Measurements from ENCODE around the gene THBS2. TPM values are rescaled to one million over a fixed set of nuclear protein-coding genes. Genes with fewer than 3 reads are reported as not detected.
"Not testable (repeated sequence)": the region's sequence is repeated elsewhere in the genome, so short reads cannot be mapped to it uniquely, and the experiment has no call there.

Gene THBS2
- 100 to 1,000 TPM; 673 to 817 TPM for total RNA-seq

- no peaks in the 10 kb centered on the region for H3K27me3 ChIP-seq (replicated peaks; ENCODE audit: insufficient read depth)
- peak within 1 kb of the TSS; percentile 70 for H3K4me3 ChIP-seq
- peak within 1 kb of the TSS; percentile 74 to 80 for H3K27ac ChIP-seq
- peaks cover 6% of the 10 kb centered on the region for H3K36me3 ChIP-seq
- DNase-seq (ENCODE audit: low spot score) (peak; percentile 47), ATAC-seq (ENCODE audit: insufficient number of reproducible peaks, low FRiP score, low read depth) (peak; percentile 63)
- no peak for TF ChIP-seq CTCF (IDR thresholded peaks at IDR 0.05)
- H3K9me3 ChIP-seq, result no peaks in the 10 kb centered on the region
- peaks cover 4 to 29% of the 10 kb centered on the region in 2 donors for H3K4me1 ChIP-seq (ENCODE audit: control insufficient read depth in 1 of 2, low read depth in 2 of 2)
Measured at GRCh38 chr6:169253337-169254238, at the start of gene THBS2. TSS of gene THBS2 (minus strand) at chr6:169253846. CDS start at chr6:169250784, 3,062 bp downstream.

- no peak for ATAC-seq (ENCODE audit: insufficient number of reproducible peaks, low FRiP score, low read depth)
- H3K4me3 ChIP-seq, result no peak overlapping the region
- no peak overlapping the region for H3K27ac ChIP-seq
- no peak for DNase-seq (ENCODE audit: low spot score)
- H3K4me1 ChIP-seq (ENCODE audit: control insufficient read depth in 1 of 2, low read depth in 2 of 2), result peaks cover 0 to 10% of the 10 kb centered on the region in 2 donors
- H3K9me3 ChIP-seq, result no peaks in the 10 kb centered on the region
- no peak for TF ChIP-seq CTCF (IDR thresholded peaks at IDR 0.05)
- no peaks in the 10 kb centered on the region for H3K27me3 ChIP-seq (replicated peaks; ENCODE audit: insufficient read depth)
- H3K36me3 ChIP-seq, result no peaks in the 10 kb centered on the region
Measured at GRCh38 chr6:169302716-169303115, 49.1 kb upstream of the THBS2 start.

- Histone ChIP-seq H3K4me3 (no peak overlapping the region), H3K9me3 (no peaks in the 10 kb centered on the region), H3K27ac (no peak overlapping the region), H3K27me3 (replicated peaks; ENCODE audit: insufficient read depth) (no peaks in the 10 kb centered on the region), H3K4me1 (ENCODE audit: control insufficient read depth in 1 of 2, low read depth in 2 of 2) (peaks cover 0 to 10% of the 10 kb centered on the region in 2 donors), H3K36me3 (no peaks in the 10 kb centered on the region)
- no peak for DNase-seq (ENCODE audit: low spot score)
- ATAC-seq (ENCODE audit: insufficient number of reproducible peaks, low FRiP score, low read depth), result no peak
- no peak for TF ChIP-seq CTCF (IDR thresholded peaks at IDR 0.05)
Measured at GRCh38 chr6:169302255-169302654, 48.6 kb upstream of the THBS2 start.

GRCh38 chr6:169300916-169301315 lies 47.3 kb upstream of the THBS2 start:
- Histone ChIP-seq H3K27ac (no peak overlapping the region), H3K9me3 (no peaks in the 10 kb centered on the region), H3K36me3 (no peaks in the 10 kb centered on the region), H3K4me1 (ENCODE audit: control insufficient read depth in 1 of 2, low read depth in 2 of 2) (peaks cover 0 to 10% of the 10 kb centered on the region in 2 donors), H3K27me3 (replicated peaks; ENCODE audit: insufficient read depth) (no peaks in the 10 kb centered on the region), H3K4me3 (no peak overlapping the region)
- TF ChIP-seq CTCF (IDR thresholded peaks at IDR 0.05), result no peak
- ATAC-seq (ENCODE audit: insufficient number of reproducible peaks, low FRiP score, low read depth), result no peak
- no peak for DNase-seq (ENCODE audit: low spot score)

GRCh38 chr6:169298626-169299025 lies 45.0 kb upstream of the THBS2 start:
- ATAC-seq (ENCODE audit: insufficient number of reproducible peaks, low FRiP score, low read depth); H3K27ac ChIP-seq; H3K4me3 ChIP-seq; DNase-seq (ENCODE audit: low spot score); H3K36me3 ChIP-seq; H3K4me1 ChIP-seq (ENCODE audit: control insufficient read depth in 1 of 2, low read depth in 2 of 2); H3K9me3 ChIP-seq; H3K27me3 ChIP-seq (replicated peaks; ENCODE audit: insufficient read depth): not testable (repeated sequence)

Data from thoracic aorta (tissue), 2 donors.